Upper lobe of left lung (tissue), 6 donors: ENCODE data around the gene CABCOCO1. TPM values are rescaled to one million over a fixed set of nuclear protein-coding genes. Genes with fewer than 3 reads are reported as not detected.

Experiments used
- ATAC-seq, 2 donors: fragments of 200-7000 bp; cut with Tn5 transposase; one replicate each; pipeline ENCODE4 v1.9.1; 2022; ENCODE audit warnings: mild to moderate bottlenecking in 2 of 2, moderate library complexity in 2 of 2; ENCODE audit not compliant: low FRiP score in 2 of 2
- DNase-seq, 2 donors: peaks; one replicate each; pipeline ENCODE4 v3.0.0-alpha.2; 2019 to 2020
- H3K27ac ChIP-seq, 4 donors: fragments of 200-600 bp; sonication (generic); one replicate each; pipeline ENCODE4 v1.5.1; 2016 to 2019
- H3K27me3 ChIP-seq, 4 donors: fragments of 200-600 bp; sonication (generic); one replicate each; pipeline ENCODE4 v1.5.1; 2017 to 2019
- H3K36me3 ChIP-seq, 4 donors: fragments of 200-600 bp; sonication (generic); one replicate each; pipeline ENCODE4 v1.5.1; 2016 to 2019
- H3K4me1 ChIP-seq, 4 donors: fragments of 200-600 bp; sonication (generic); one replicate each; pipeline ENCODE4 v1.5.1; 2018 to 2019
- H3K4me3 ChIP-seq, 4 donors: fragments of 200-600 bp; sonication (generic); one replicate each; pipeline ENCODE4 v1.5.1; 2017 to 2019; ENCODE audit warnings: mild to moderate bottlenecking in 2 of 4, moderate library complexity in 1 of 4
- H3K9me3 ChIP-seq, 4 donors: fragments of 200-600 bp; sonication (generic); one replicate each; pipeline ENCODE4 v1.5.1; 2018 to 2019
- EP300 ChIP-seq, 4 donors: sonication (generic); formaldehyde crosslinking; IDR thresholded peaks; one replicate each; pipeline ENCODE4 v1.5.1; 2017; ENCODE audit warnings: antibody characterized with exemption in 4 of 4, control low read depth in 2 of 4
- POLR2A ChIP-seq, 4 donors: fragments of 450-650 bp; IDR thresholded peaks; one replicate each; pipeline ENCODE4 v1.5.1; 2016 to 2017; ENCODE audit warnings: antibody characterized with exemption in 4 of 4, mild to moderate bottlenecking in 2 of 4
- POLR2AphosphoS5 ChIP-seq, 2 donors: sonication (generic); formaldehyde crosslinking; IDR thresholded peaks; one replicate each; pipeline ENCODE4 v1.5.1; 2017; ENCODE audit warnings: antibody characterized with exemption in 2 of 2
- WGBS, 2 donors: methylation state at CpG; one replicate each; pipeline ENCODE4 v1.1.5; 2017 to 2018; 5-methylcytosine and 5-hydroxymethylcytosine counted together
- total RNA-seq, 6 donors: library from RNA; depleted of rRNA in 4 of 6; stranded (reverse); fragments of >200 nt in 4 of 6; gene quantifications; one replicate each; pipeline versions ENCODE4 v1.1.0 to v1.2.1, GENCODE V29; 2016 to 2021
- TF ChIP-seq, protein P1 (sequence below), 6 experiments: fragments of 450-650 bp in 4 of 6; fragments of 200-600 bp in 2 of 6; sonication (generic) in 2 of 6; IDR thresholded peaks; one replicate each; pipeline ENCODE4 v1.5.1; 2016 to 2019; ENCODE audit warnings: antibody characterized with exemption in 6 of 6
- donor health status: DM: no; HTN: no; CAD: no; lungs with moderate emphysema.
- donor health status: DM: no; HTN: yes; CAD: no; lungs with severe emphysema.

Gene CABCOCO1
- total RNA-seq, 6 donors from 2014 or later: 1.3 to 12.2 (median 2.3) TPM; not detected in 1

DNA sequence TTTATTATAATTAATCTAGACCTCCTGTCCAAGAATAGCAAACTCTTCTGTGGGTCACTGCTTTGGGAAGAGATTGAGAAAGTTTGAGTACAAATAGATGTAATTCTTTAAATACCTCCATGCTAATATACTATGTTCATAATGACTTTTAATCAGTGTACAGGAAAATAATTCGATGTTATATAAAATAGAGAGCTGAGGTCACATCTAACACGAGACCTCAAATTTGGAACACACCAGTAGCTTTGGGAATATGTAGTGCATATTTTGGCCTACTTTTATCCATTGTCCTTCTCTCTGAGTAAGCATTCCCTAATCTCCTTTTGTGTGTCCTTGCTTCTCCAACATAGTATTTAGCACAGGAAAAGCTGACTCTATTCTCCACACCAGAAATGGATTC is 27.3 kb upstream of the CABCOCO1 start:
- DNase-seq (no peak), ATAC-seq (no peak)
- Histone ChIP-seq H3K4me1 (no peaks in the 10 kb centered on the region), H3K4me3 (no peak overlapping the region), H3K27me3 (no peaks in the 10 kb centered on the region), H3K36me3 (no peaks in the 10 kb centered on the region), H3K9me3 (no peaks in the 10 kb centered on the region), H3K27ac (no peak overlapping the region)
- TF ChIP-seq, protein P1, sequence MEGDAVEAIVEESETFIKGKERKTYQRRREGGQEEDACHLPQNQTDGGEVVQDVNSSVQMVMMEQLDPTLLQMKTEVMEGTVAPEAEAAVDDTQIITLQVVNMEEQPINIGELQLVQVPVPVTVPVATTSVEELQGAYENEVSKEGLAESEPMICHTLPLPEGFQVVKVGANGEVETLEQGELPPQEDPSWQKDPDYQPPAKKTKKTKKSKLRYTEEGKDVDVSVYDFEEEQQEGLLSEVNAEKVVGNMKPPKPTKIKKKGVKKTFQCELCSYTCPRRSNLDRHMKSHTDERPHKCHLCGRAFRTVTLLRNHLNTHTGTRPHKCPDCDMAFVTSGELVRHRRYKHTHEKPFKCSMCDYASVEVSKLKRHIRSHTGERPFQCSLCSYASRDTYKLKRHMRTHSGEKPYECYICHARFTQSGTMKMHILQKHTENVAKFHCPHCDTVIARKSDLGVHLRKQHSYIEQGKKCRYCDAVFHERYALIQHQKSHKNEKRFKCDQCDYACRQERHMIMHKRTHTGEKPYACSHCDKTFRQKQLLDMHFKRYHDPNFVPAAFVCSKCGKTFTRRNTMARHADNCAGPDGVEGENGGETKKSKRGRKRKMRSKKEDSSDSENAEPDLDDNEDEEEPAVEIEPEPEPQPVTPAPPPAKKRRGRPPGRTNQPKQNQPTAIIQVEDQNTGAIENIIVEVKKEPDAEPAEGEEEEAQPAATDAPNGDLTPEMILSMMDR (IDR thresholded peaks at IDR 0.05): no peak
- TF ChIP-seq POLR2AphosphoS5 (IDR thresholded peaks at IDR 0.05): no peak
- no peak for TF ChIP-seq EP300 (IDR thresholded peaks at IDR 0.05)
- TF ChIP-seq POLR2A (IDR thresholded peaks at IDR 0.05): no peak
- 78 to 93% methylated on average over 2 of the region's 2 CpGs for WGBS, 2 donors

- no peak for TF ChIP-seq POLR2AphosphoS5 (IDR thresholded peaks at IDR 0.05)
- TF ChIP-seq POLR2A (IDR thresholded peaks at IDR 0.05): no peak
- TF ChIP-seq, protein P1 (IDR thresholded peaks at IDR 0.05): no peak
- no peak for TF ChIP-seq EP300 (IDR thresholded peaks at IDR 0.05)
- Histone ChIP-seq H3K27me3 (no peaks in the 10 kb centered on the region), H3K4me3 (no peak overlapping the region), H3K4me1 (no peaks in the 10 kb centered on the region), H3K9me3 (no peaks in the 10 kb centered on the region), H3K27ac (no peak overlapping the region), H3K36me3 (no peaks in the 10 kb centered on the region)
- DNase-seq (no peak), ATAC-seq (no peak)
Measured at GRCh38 chr10:61635932-61636331, 26.8 kb upstream of the CABCOCO1 start.

- 88 to 92% methylated on average over 4 of the region's 4 CpGs for WGBS, 2 donors
- Histone ChIP-seq H3K36me3 (no peaks in the 10 kb centered on the region), H3K9me3 (no peaks in the 10 kb centered on the region), H3K27ac (no peak overlapping the region), H3K4me3 (no peak overlapping the region), H3K4me1 (no peaks in the 10 kb centered on the region), H3K27me3 (no peaks in the 10 kb centered on the region)
- DNase-seq (no peak), ATAC-seq (no peak)
- TF ChIP-seq POLR2A (IDR thresholded peaks at IDR 0.05) (no peak), EP300 (IDR thresholded peaks at IDR 0.05) (no peak), POLR2AphosphoS5 (IDR thresholded peaks at IDR 0.05) (no peak)
- TF ChIP-seq, protein P1 (IDR thresholded peaks at IDR 0.05): no peak
Measured at GRCh38 chr10:61639952-61640351, 22.8 kb upstream of the CABCOCO1 start.

- no peaks in the 10 kb centered on the region for H3K27me3 ChIP-seq
- H3K4me1 ChIP-seq: no peaks in the 10 kb centered on the region
- no peaks in the 10 kb centered on the region for H3K9me3 ChIP-seq
- no peak overlapping the region for H3K27ac ChIP-seq
- ATAC-seq (no peak), DNase-seq (no peak)
- no peaks in the 10 kb centered on the region for H3K36me3 ChIP-seq
- H3K4me3 ChIP-seq: no peak overlapping the region
- WGBS, 2 donors: 91 to 94% methylated on average over 3 of the region's 3 CpGs
- TF ChIP-seq POLR2A (IDR thresholded peaks at IDR 0.05) (no peak), POLR2AphosphoS5 (IDR thresholded peaks at IDR 0.05) (no peak), EP300 (IDR thresholded peaks at IDR 0.05) (no peak)
- TF ChIP-seq, protein P1 (IDR thresholded peaks at IDR 0.05): no peak
Measured at GRCh38 chr10:61640856-61641255, 21.9 kb upstream of the CABCOCO1 start.

GRCh38 chr10:61642150-61642571 is 20.6 kb upstream of the CABCOCO1 start:
- H3K4me1 ChIP-seq: no peaks in the 10 kb centered on the region
- H3K9me3 ChIP-seq: no peaks in the 10 kb centered on the region
- 79 to 88% methylated on average over 2 of the region's 2 CpGs for WGBS, 2 donors
- TF ChIP-seq, protein P1 (IDR thresholded peaks at IDR 0.05): no peak
- no peak for TF ChIP-seq EP300 (IDR thresholded peaks at IDR 0.05)
- TF ChIP-seq POLR2AphosphoS5 (IDR thresholded peaks at IDR 0.05): no peak
- TF ChIP-seq POLR2A (IDR thresholded peaks at IDR 0.05): no peak
- ATAC-seq: no peak
- no peaks in the 10 kb centered on the region for H3K27me3 ChIP-seq
- DNase-seq: no peak
- H3K36me3 ChIP-seq: no peaks in the 10 kb centered on the region
- no peak overlapping the region for H3K4me3 ChIP-seq
- no peak overlapping the region for H3K27ac ChIP-seq
